Measurements from ENCODE around the gene SAMD14.

SAMD14 gene

DNA sequence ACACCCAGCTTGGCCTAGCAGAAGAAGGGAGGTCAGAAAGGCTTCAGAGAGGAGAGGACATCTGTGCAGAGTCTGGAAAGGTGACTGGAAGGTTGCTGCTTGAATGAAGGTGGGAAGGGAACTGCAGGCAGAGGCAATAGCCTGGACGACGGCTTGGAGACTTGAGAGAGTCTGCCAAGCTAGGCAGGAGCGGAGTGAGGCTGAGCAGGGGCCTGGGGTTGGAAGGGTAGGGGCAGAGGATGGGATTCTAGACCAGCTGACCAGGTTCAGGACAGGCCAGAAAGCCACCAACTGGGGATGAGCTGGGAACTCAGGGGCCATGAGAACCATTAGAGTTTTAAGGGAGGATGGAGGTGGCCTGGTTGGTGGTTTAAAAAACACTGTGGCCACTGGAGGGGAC, 35.5 kb upstream of the SAMD14 start:
- no peak for DNase-seq (ENCODE audit: low read depth in 4 of 4, low spot score in 1 of 4)

DNA sequence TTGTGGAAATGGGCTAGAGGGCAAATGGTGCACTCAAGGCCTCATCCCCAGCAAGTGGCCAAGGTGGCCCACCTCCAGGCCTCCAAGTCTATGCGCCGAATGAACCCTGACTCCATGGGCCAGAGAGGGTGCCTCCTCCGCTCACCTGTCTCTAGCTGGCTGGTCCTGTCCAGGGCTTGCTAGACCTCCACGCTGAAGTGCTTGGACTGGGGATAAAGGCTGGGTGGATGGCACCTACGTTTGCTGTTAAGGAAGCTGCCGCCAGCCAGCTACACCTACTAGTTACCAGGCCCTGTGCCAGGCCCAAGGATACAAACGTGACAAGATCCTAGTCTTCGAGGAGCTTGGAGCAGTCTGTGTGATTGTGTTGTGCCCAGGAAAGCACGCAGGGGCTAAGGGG, 35.1 kb upstream of the SAMD14 start:
- no peak for DNase-seq (ENCODE audit: low read depth in 4 of 4, low spot score in 1 of 4)

DNA sequence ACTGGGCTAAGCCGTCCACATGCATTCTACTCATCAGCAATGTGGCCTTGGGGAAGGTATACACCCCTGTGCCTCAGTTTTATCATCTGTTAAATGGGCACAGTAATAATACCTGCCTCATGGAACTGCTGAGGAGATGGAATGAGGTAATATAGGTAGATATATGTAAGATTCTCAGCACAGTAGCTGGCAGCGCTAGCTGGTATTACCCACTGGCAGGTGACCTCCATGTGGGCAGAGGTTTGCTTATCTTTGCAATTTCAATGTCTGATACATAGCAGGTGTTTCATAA, 34.7 kb upstream of the SAMD14 start:
- no peak for DNase-seq (ENCODE audit: low read depth in 4 of 4, low spot score in 1 of 4)

GRCh38 chr17:50163843-50164696, 34.1 kb upstream of the SAMD14 start:
- no peak for DNase-seq (ENCODE audit: low read depth in 4 of 4, low spot score in 1 of 4)

DNA sequence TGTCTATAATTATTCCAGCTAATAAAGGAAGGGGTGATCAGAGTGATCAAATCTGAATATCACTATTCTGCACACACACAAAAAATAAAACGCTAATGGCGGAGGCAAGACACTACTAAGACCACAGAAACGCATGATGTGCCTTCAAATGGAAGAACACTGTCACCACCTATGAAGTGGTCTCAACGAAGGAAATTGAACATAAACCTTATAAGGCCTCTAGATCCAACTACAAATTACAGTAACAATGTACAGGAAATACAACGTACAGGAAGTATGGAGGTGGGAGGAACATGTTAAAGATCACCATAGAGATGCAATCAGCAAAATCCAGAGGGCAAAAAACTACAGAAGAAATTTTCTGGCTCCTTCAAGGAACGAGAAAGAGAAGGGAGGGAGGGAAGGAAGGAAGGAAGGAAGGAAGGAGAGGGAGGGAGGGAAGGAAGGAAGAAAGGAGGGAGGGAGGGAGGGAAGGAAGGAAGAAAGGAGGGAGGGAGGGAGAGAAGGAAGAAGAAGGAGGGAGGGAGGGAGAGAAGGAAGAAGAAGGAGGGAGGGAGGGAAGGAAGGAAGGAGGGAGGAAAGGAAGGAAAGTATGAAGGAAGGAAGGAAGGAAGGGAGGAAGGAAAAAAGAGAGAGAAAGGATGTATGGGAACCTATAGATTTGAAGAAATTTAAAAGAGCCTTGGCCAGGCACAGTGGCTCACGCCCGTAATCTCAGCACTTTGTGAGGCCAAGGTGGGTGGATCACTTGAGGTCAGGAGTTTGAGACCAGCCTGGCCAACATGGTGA, 32.7 kb upstream of the SAMD14 start:
- no peak for DNase-seq (ENCODE audit: low read depth in 4 of 4, low spot score in 1 of 4)

GRCh38 chr17:50161911-50162288, 31.9 kb upstream of the SAMD14 start:
- no peak for DNase-seq (ENCODE audit: low read depth in 4 of 4, low spot score in 1 of 4)

- peak; percentile 87 to 94 (median 94) for DNase-seq (ENCODE audit: low read depth in 4 of 4, low spot score in 1 of 4)
Measured at GRCh38 chr17:50161023-50161910, 31.3 kb upstream of the SAMD14 start.

GRCh38 chr17:50157891-50158290, 27.9 kb upstream of the SAMD14 start:
- no peak for DNase-seq (ENCODE audit: low read depth in 4 of 4, low spot score in 1 of 4)

DNA sequence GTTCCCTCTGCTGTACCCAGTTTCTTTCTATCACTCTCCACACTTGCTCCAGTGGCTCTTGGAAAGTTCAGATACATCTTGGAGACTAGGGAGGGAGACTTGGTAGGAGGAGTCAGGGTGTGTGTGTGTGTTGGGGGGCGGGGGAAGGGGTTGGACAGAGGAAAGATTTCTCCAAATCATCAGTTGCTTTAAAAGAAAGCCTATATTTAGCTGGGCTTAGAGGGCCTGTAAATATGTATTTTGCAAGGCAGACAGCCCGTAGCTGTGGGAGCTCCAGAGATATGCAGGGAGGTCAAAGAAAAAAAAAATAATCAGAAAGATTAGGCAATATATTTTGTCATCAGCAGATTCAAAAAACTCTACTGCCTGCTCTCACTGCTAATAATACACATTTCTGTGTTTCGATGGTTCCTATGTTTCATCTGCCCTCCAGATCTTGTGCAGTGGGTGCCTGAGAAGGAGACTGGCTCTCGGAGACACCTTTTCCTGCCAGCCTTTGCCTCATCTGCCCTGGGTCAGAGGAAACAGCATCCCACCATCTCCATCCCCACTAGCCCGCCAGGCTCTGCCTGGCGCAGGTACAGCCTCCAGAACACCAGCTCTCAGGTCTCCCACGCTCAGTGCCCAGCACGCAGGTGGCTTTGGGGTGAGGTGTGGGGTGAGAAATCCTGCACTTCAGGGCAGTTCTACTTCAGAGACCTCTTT, 25.3 kb upstream of the SAMD14 start:
- no peak for DNase-seq (ENCODE audit: low read depth in 4 of 4, low spot score in 1 of 4)

DNA sequence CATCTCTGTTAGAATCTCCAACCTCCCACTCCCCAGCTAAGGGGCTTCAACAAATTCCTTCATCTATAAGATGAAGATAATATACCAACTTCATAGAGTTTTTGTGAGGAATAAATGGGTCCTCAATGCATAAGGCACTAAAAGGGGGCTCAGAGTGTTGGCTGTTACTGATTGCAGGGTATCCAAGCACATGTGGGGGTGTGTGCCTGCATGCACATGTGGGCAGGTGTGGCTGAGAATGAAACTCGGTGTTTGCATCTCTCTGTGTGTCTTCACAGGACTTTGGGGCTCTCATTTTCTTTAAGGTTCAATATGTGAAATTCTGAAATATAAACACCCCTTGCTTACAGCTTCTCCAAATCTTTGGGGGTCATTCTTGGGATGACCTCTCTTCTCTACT, 24.6 kb upstream of the SAMD14 start:
- no peak for DNase-seq (ENCODE audit: low read depth in 4 of 4, low spot score in 1 of 4)

DNA sequence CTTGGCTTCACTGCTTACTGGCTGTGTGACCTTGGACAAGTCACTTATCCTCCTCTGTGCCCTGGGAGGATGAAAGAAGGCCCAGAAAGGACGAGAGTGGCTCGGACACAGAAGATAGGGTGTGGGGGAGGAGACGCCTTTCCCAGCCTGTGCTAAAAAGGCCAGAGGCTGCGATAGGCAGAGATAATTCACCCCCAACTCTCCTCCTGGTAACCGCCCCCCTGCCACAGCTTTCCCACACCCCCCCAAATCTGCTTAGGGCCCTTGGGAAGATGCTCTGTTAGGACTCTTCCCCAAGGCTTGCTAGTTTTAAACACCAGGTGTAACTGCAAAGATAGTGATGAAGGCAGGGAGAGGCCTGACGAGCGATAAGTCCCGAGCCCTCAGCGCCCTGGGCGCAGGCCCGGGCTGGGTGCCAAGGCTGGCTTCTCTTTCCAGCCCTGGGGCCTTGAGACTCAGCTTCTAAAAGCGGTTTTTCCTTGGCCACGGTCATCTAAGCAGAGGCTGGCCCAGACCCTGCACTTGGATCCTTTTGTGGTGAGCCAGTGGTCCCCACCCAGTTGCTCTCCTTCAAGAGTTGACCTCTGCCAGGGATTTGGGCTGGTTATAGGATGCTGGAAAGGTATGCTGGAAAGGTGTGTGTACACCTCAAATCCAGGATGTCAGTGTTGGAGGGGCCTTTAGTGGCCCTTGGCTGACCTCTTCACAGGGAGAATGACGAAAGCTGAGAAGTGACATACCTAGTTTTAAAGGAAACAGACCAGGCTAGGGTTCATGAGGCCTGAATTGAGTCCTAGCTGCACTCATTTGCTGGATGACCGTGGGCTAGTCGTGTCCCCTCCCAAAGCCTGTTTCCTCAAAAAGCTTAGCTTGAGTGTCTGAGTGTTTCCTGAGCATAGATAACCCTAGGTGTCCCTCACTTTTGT, 24.0 kb upstream of the SAMD14 start:
- no peak for DNase-seq (ENCODE audit: low read depth in 4 of 4, low spot score in 1 of 4)

DNA sequence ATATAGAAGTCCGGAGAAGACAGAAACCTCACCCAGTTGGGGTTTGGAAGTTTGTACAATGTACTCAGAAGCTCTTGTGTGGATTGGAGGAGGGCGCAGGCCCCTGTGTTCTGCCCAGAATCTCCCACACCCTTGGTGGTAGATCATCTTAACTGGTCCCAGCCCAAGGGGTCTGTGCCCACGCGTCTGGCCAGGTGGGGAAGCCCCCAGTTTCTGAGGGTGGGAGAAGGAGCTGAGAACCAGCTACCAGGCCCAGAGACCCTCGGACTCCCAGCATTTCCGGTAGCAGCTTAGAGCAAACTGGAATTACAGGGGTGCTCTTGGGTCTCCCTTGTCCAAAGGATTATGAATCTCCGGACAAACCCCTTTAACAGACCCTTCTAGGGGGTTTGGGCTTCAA, 22.8 kb upstream of the SAMD14 start:
- no peak for DNase-seq (ENCODE audit: low read depth in 4 of 4, low spot score in 1 of 4)

GRCh38 chr17:50151937-50152547, 22.1 kb upstream of the SAMD14 start:
- DNase-seq (ENCODE audit: low read depth in 4 of 4, low spot score in 1 of 4) = no peak

DNA sequence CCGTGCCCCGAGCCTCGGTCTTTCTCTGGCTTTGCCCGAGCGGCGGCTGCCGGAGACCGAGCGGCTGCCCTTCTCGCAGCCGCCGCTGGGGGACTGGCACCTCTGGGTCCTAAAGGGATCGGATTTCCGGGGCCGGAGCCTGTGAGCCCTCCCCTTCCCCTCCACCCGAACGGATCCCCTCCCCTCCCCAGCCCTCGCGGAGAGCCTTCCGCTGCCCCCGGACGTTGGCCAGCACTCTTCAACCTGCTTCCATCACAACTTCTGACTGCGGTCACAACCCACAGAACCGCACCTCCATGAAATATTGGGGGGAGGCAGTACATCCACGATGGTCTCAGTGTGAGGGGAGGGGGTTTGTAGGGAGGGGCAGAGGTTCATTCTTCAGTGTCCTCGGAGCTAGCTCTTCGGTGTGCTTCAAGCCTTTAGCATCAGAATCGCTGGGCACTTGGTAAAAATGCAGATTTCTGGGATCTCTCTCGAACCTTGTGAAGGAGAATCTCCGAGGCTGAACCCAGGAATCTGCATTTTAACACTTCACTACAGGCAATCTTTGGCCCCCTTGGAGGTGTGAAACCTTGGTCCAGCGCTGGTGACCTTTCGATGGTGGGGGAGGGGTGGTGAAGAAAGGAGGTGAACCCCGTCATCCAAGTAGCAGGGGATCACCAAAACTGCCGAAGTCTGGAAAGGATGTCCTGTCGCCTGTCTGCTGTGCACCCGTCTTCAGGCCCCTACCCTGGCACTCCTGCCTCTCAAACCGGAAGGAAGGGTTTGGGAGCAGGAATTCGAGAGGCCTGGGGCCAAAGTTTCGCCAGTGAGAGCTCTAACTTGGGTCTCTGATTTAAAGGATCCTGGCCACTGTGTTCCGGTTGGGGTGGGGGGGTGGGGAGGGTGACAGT, 21.3 kb upstream of the SAMD14 start:
- DNase-seq (ENCODE audit: low read depth in 4 of 4, low spot score in 1 of 4) = peak; percentile 60 to 88 (median 75)

- DNase-seq (ENCODE audit: low read depth in 4 of 4, low spot score in 1 of 4) = no peak
Measured at GRCh38 chr17:50150354-50151040, 20.5 kb upstream of the SAMD14 start, which contains the start of gene PPP1R9B. TSS of gene PPP1R9B (minus strand) at chr17:50150677. CDS start at chr17:50150513, 164 bp downstream.

- no peak for DNase-seq (ENCODE audit: low read depth in 4 of 4, low spot score in 1 of 4)
Measured at GRCh38 chr17:50149417-50150353, 19.7 kb upstream of the SAMD14 start.

DNA sequence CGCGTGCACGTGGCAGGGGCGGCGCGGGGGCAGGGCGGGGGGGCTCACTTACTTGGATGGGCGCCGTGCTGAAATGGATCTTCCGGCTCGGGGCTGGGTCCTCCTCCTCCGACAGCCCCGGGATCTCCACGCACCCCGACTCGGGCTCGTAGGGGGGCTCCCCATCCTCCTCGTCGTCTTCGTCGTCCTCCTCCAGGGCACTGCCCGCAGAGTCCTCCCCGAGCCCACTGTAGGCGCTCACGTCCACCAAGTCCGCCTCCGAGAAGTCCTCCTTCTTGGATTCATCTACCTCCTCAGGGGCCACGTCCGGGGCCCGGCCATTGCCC, 19.1 kb upstream of the SAMD14 start:
- no peak for DNase-seq (ENCODE audit: low read depth in 4 of 4, low spot score in 1 of 4)

Measured in stimulated activated CD4-positive, alpha-beta T cell treated with anti-CD3 and anti-CD28 coated beads, Interleukin-1b, Interleukin-23, amount 100 ng/mL, for 24 hours (primary cell).